Activated CD4-positive, alpha-beta memory T cell treated with anti-CD3 and anti-CD28 coated beads, Interleukin-2, amount 10 ng/mL, durations not matched to agents 7 days and 5 days (primary cell): ENCODE measurements around the gene MEN1. TPM values are rescaled to one million over a fixed set of nuclear protein-coding genes. Genes with fewer than 3 reads are reported as not detected.
"Not testable (repeated sequence)": the region's sequence is repeated elsewhere in the genome, so short reads cannot be mapped to it uniquely, and the experiment has no call there.

Source experiments
- CTCF ChIA-PET: fragments of 350-600 bp; sonication (Branson Sonifier 250); formaldehyde crosslinking; loops from one replicate; lab custom pipeline; 2021; ENCODE audit warnings: antibody characterized with exemption, inconsistent platforms; lab: Charles Lee
- POLR2A ChIA-PET: fragments of 350-600 bp; sonication (Branson Sonifier 250); formaldehyde crosslinking; loops from one replicate; lab custom pipeline; 2021; ENCODE audit warnings: antibody characterized with exemption; lab: Charles Lee
- DNase-seq: peaks from one replicate; pipeline ENCODE4 v3.0.0-alpha.2; 2020
- H3K27ac Mint-ChIP-seq: one replicate; pipeline ENCODE4 v1.8.0; 2021; ENCODE audit warnings: mild to moderate bottlenecking, mixed read lengths
- H3K27me3 Mint-ChIP-seq: one replicate; pipeline ENCODE4 v1.8.0; 2021; ENCODE audit warnings: mixed read lengths
- H3K36me3 Mint-ChIP-seq: one replicate; pipeline ENCODE4 v1.8.0; 2021; ENCODE audit warnings: low read depth, mixed read lengths
- H3K4me1 Mint-ChIP-seq: one replicate; pipeline ENCODE4 v1.8.0; 2021; ENCODE audit warnings: mixed read lengths
- H3K4me3 Mint-ChIP-seq: one replicate; pipeline ENCODE4 v1.8.0; 2021; ENCODE audit warnings: mild to moderate bottlenecking, mixed read lengths
- H3K9me3 Mint-ChIP-seq: one replicate; pipeline ENCODE4 v1.8.0; 2021; ENCODE audit warnings: mixed read lengths
- total RNA-seq, 2 experiments: library from RNA; stranded (reverse); gene quantifications; one replicate each; pipeline ENCODE4 v1.2.3, GENCODE V29; 2021

Gene MEN1
- total RNA-seq, 2 experiments from 2014 or later, result 32.5 to 33.4 TPM

- peak overlapping the region; percentile 86 for H3K27ac Mint-ChIP-seq
Observed at GRCh38 chr11:64852804-64853509, 42.6 kb upstream of the MEN1 start.

GRCh38 chr11:64851831-64852351 lies 41.5 kb upstream of the MEN1 start:
- peak overlapping the region; percentile 19 for H3K4me3 Mint-ChIP-seq
- ChIA-PET CTCF (interaction anchor here (30.8 kb wide), 1 partner anchor 35 kb away, joined by 957 read pairs; the partner anchor contains the start of gene EHD1), POLR2A (interaction anchor here (1.2 to 28.1 kb wide), 4 partner anchors 12 to 189 kb away, joined by 3 to 1068 read pairs (median 165); partner anchors contain the start of genes EHD1, RASGRP2 and SAC3D1)
- H3K27ac Mint-ChIP-seq, result peak overlapping the region; percentile 86
- no peak for DNase-seq
- peaks cover 90% of the 10 kb centered on the region for H3K4me1 Mint-ChIP-seq
- H3K36me3 Mint-ChIP-seq, result peaks cover 54% of the 10 kb centered on the region
- no peaks in the 10 kb centered on the region for H3K27me3 Mint-ChIP-seq
- no peaks in the 10 kb centered on the region for H3K9me3 Mint-ChIP-seq

More at GRCh38 chr11:64852804-64853509, 42.6 kb upstream of the MEN1 start:
- DNase-seq, result no peak
- H3K9me3 Mint-ChIP-seq, result no peaks in the 10 kb centered on the region
- peak overlapping the region; percentile 17 for H3K4me3 Mint-ChIP-seq
- ChIA-PET CTCF (interaction anchor here (0.5 to 30.8 kb wide), 4 partner anchors 7 to 249 kb away, joined by 4 to 957 read pairs (median 82); partner anchors contain the start of genes CDC42BPG and EHD1), POLR2A (interaction anchor here (1.0 to 28.1 kb wide), 7 partner anchors 11 to 269 kb away, joined by 3 to 1068 read pairs (median 4); partner anchors contain the start of genes EHD1, FAU, MAP4K2 and MRPL49)
- no peaks in the 10 kb centered on the region for H3K27me3 Mint-ChIP-seq
- peaks cover 90% of the 10 kb centered on the region for H3K4me1 Mint-ChIP-seq
- peaks cover 59% of the 10 kb centered on the region for H3K36me3 Mint-ChIP-seq

- no peaks in the 10 kb centered on the region for H3K27me3 Mint-ChIP-seq
- H3K27ac Mint-ChIP-seq, result peak overlapping the region; percentile 86
- H3K4me3 Mint-ChIP-seq, result peak overlapping the region; percentile 19
- H3K36me3 Mint-ChIP-seq, result peaks cover 46% of the 10 kb centered on the region
- POLR2A ChIA-PET, result interaction anchor here (0.6 to 28.1 kb wide), 7 partner anchors 13 to 271 kb away, joined by 3 to 1068 read pairs (median 4); partner anchors contain the start of genes EHD1, FAU, MRPL49 and RASGRP2
- H3K4me1 Mint-ChIP-seq, result peaks cover 83% of the 10 kb centered on the region
- peak; percentile 58 for DNase-seq
- CTCF ChIA-PET, result interaction anchor here (1.1 to 30.8 kb wide), 4 partner anchors 8 to 36 kb away, joined by 3 to 957 read pairs (median 19); partner anchors contain the start of gene EHD1
- no peaks in the 10 kb centered on the region for H3K9me3 Mint-ChIP-seq
Observed at GRCh38 chr11:64850979-64851567, 40.7 kb upstream of the MEN1 start.

GRCh38 chr11:64849598-64850356 lies 39.4 kb upstream of the MEN1 start:
- peaks cover 33% of the 10 kb centered on the region for H3K36me3 Mint-ChIP-seq
- ChIA-PET POLR2A (interaction anchor here (1.5 to 28.1 kb wide), 4 partner anchors 14 to 272 kb away, joined by 3 to 1068 read pairs (median 164); partner anchors contain the start of genes EHD1, FAU and MRPL49), CTCF (interaction anchor here (1.1 to 30.8 kb wide), 6 partner anchors 10 to 165 kb away, joined by 3 to 957 read pairs (median 28); partner anchors contain the start of genes ARL2, EHD1 and RASGRP2)
- no peaks in the 10 kb centered on the region for H3K27me3 Mint-ChIP-seq
- no peak for DNase-seq
- no peak overlapping the region for H3K4me3 Mint-ChIP-seq
- peak overlapping the region; percentile 36 for H3K27ac Mint-ChIP-seq
- H3K4me1 Mint-ChIP-seq, result peaks cover 75% of the 10 kb centered on the region
- no peaks in the 10 kb centered on the region for H3K9me3 Mint-ChIP-seq

DNA sequence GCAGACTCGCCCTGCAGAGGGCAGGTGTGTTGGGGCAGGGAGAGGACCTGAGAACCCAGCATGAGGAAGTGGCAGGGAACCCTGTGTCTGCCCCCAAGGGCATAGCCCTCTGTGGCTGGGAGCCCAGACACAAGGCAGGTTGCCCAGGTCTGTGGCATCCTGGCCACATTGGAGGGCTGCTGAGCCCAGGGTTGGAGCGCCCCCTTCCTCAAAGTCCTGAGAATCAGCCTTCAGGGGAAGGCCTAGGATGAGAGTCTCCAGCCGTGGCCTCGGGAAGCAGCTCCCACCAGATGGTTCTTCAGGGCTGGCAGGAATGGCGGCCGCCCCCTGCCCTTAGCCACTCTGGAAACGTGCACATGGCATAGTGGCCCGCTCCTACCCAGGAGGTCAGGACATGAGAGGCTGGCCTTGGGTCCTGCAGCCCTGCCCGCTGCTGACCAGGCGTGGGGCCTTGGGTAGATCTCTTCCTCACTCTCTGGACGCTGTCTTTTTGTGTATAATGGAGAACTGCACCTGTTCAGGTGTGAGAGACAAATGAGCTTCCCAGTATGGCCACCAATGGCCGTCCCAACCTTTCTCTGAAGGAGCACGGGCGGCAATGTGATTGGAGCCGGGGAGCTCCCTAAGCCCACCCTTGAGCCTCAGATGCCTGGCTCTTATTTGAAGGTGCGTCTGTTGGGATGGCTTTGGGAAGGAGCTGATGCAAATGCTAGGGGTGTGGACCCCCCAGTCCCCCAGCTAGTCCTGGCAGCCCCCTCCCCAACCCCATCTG lies 38.7 kb upstream of the MEN1 start:
- Mint-ChIP-seq H3K4me1 (peaks cover 68% of the 10 kb centered on the region), H3K27me3 (no peaks in the 10 kb centered on the region), H3K27ac (no peak overlapping the region), H3K9me3 (no peaks in the 10 kb centered on the region), H3K4me3 (no peak overlapping the region), H3K36me3 (peaks cover 25% of the 10 kb centered on the region)
- POLR2A ChIA-PET, result interaction anchor here (0.9 to 28.1 kb wide), 9 partner anchors 8 to 286 kb away, joined by 3 to 1068 read pairs (median 3); partner anchors contain the start of genes EHD1, FAU, MRPL49 and RASGRP2
- DNase-seq, result no peak
- CTCF ChIA-PET, result interaction anchor here (0.9 to 30.8 kb wide), 16 partner anchors 11 to 273 kb away, joined by 3 to 957 read pairs (median 5); partner anchors contain the start of genes ARL2, EHD1, FAU and MEN1

- peaks cover 66% of the 10 kb centered on the region for H3K4me1 Mint-ChIP-seq
- H3K36me3 Mint-ChIP-seq, result peaks cover 18% of the 10 kb centered on the region
- H3K9me3 Mint-ChIP-seq, result no peaks in the 10 kb centered on the region
- no peak overlapping the region for H3K4me3 Mint-ChIP-seq
- H3K27ac Mint-ChIP-seq, result no peak overlapping the region
- POLR2A ChIA-PET, result interaction anchor here (0.9 to 28.1 kb wide), 11 partner anchors 8 to 287 kb away, joined by 3 to 1068 read pairs (median 3); partner anchors contain the start of genes ARL2, EHD1, FAU and MRPL49
- H3K27me3 Mint-ChIP-seq, result no peaks in the 10 kb centered on the region
- CTCF ChIA-PET, result interaction anchor here (0.6 to 30.8 kb wide), 23 partner anchors 12 to 468 kb away, joined by 3 to 957 read pairs (median 4); partner anchors contain the start of genes ARL2, ATG2A, EHD1 and FAU
- DNase-seq, result no peak
Observed at GRCh38 chr11:64848214-64848825, 38.0 kb upstream of the MEN1 start.

- H3K4me3 Mint-ChIP-seq, result no peak overlapping the region
- no peaks in the 10 kb centered on the region for H3K9me3 Mint-ChIP-seq
- peaks cover 6% of the 10 kb centered on the region for H3K36me3 Mint-ChIP-seq
- ChIA-PET POLR2A (interaction anchor here (0.9 to 28.1 kb wide), 6 partner anchors 8 to 269 kb away, joined by 3 to 1068 read pairs (median 4); partner anchors contain the start of genes ARL2 and EHD1), CTCF (interaction anchor here (0.7 to 30.8 kb wide), 16 partner anchors 13 to 469 kb away, joined by 3 to 957 read pairs (median 5); partner anchors contain the start of genes ARL2, ATG2A, EHD1 and FAU)
- H3K27ac Mint-ChIP-seq, result no peak overlapping the region
- peaks cover 54% of the 10 kb centered on the region for H3K4me1 Mint-ChIP-seq
- DNase-seq, result peak; percentile 92
- no peaks in the 10 kb centered on the region for H3K27me3 Mint-ChIP-seq
Observed at GRCh38 chr11:64846998-64847666, 36.8 kb upstream of the MEN1 start.

- not testable (repeated sequence) for DNase-seq, H3K9me3 Mint-ChIP-seq, H3K27ac Mint-ChIP-seq, H3K27me3 Mint-ChIP-seq, H3K36me3 Mint-ChIP-seq, H3K4me3 Mint-ChIP-seq
- H3K4me1 Mint-ChIP-seq, result peaks cover 41% of the 10 kb centered on the region
- ChIA-PET CTCF (interaction anchor here (0.6 to 30.8 kb wide), 9 partner anchors 15 to 167 kb away, joined by 3 to 957 read pairs (median 4); partner anchors contain the start of genes EHD1 and MEN1), POLR2A (interaction anchor here (0.9 to 28.1 kb wide), 3 partner anchors 8 to 38 kb away, joined by 3 to 1068 read pairs (median 4); partner anchors contain the start of gene EHD1)
Observed at GRCh38 chr11:64845776-64846129, 35.4 kb upstream of the MEN1 start.

- H3K9me3 Mint-ChIP-seq, result no peaks in the 10 kb centered on the region
- H3K27ac Mint-ChIP-seq, result no peak overlapping the region
- peaks cover 38% of the 10 kb centered on the region for H3K4me1 Mint-ChIP-seq
- ChIA-PET POLR2A (interaction anchor here (0.9 to 28.1 kb wide), 4 partner anchors 8 to 39 kb away, joined by 3 to 1068 read pairs (median 4); partner anchors contain the start of gene EHD1), CTCF (interaction anchor here (0.6 to 30.8 kb wide), 10 partner anchors 15 to 167 kb away, joined by 3 to 957 read pairs (median 4); partner anchors contain the start of genes EHD1 and MEN1)
- no peaks in the 10 kb centered on the region for H3K27me3 Mint-ChIP-seq
- DNase-seq, result no peak
- H3K36me3 Mint-ChIP-seq, result no peaks in the 10 kb centered on the region
- peak overlapping the region; percentile 61 for H3K4me3 Mint-ChIP-seq
Observed at GRCh38 chr11:64845129-64845775, 34.9 kb upstream of the MEN1 start.
